GM19238 (cell line): Measurements from ENCODE around the gene HRH3.

Experiments
- DNase-seq: peaks from one replicate; pipeline ENCODE4 v3.0.0; 2011; ENCODE audit warnings: low spot score; ENCODE audit not compliant: insufficient read length

HRH3 gene

GRCh38 chr20:62201173-62202082 lies 18.6 kb downstream of the HRH3 start:
- peak; percentile 71 for DNase-seq

GRCh38 chr20:62200491-62201172 lies 19.4 kb downstream of the HRH3 start:
- DNase-seq = no peak

DNA sequence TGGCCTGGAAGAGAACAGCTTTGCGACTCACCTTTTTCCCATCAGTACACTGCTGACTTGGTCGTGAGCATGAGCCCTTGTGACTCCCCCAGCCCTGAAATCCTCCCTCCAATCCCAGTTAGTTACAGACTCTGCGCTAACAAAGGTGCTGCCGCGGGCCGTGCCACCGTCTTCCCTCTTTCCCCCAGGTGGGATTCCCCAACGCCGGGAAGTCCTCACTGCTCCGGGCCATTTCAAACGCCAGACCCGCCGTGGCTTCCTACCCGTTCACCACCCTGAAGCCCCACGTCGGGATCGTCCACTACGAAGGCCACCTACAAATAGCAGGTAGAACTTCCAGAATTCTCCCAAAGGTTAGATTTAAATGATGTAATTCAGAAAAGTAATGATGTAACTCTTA lies 21.1 kb downstream of the HRH3 start:
- no peak for DNase-seq

DNA sequence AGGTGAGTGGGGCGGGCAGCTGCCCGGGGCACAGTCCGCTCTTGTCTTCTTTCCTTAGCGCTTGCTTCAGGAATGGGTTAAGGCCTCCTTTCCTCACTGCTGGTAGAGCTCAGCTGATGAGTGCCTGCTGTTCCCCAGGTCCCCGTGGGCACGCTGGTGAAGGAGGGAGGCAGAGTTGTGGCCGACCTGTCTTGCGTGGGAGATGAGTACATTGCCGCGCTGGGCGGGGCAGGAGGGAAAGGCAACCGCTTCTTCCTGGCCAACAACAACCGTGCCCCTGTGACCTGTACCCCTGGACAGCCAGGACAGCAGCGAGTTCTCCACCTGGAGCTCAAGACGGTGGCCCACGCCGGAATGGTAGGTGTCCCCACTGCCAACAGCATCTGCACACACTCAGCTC lies 21.6 kb downstream of the HRH3 start:
- no peak for DNase-seq

GRCh38 chr20:62197801-62198200 lies 22.3 kb downstream of the HRH3 start:
- no peak for DNase-seq

- DNase-seq = no peak
These were observed 22.8 kb downstream of the HRH3 start for GRCh38 chr20:62197311-62197710.

DNA sequence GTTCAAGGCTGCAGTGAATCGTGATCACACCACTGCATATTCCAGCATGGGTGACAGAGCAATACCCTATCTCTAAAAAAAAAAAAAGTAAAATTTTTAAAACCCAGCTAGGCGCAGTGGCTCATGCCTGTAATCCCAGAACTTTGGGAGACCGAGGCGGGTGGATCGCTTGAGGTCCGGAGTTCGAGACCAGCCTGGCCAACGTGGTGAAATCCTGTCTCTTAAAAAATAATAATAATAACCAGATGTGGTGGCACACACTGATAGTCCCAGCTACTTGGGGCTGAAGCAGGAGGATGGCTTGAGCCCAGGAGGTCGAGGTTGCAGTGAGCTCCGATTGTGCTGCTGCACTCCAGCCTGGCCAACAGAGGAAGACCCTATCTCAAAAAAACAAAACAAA lies 23.8 kb downstream of the HRH3 start:
- DNase-seq = no peak

- no peak for DNase-seq
These were observed 24.3 kb downstream of the HRH3 start for GRCh38 chr20:62195736-62196135.

GRCh38 chr20:62195075-62195405 lies 25.0 kb downstream of the HRH3 start:
- no peak for DNase-seq

- DNase-seq = no peak
These were observed 26.7 kb downstream of the HRH3 start for GRCh38 chr20:62193079-62194025.

DNA sequence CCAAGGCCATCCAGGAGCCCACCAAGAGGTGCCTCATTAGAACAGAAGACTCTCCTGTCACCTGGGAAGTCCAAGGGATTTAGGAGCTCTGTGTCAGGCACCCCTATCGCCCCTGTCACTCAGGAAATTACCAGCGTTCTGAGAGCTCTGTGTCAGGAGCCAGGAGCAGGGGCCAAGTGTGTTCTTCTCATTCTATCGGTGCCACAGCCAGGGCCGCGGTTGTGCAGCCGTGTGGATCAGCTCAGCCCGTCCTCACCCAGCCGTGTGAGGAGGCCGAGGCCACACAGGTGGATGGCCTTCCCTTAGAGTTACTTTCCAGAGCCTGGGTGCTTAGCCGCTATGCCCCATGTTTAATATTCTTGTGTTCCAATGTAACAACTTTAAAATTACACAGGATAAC lies 27.4 kb downstream of the HRH3 start:
- DNase-seq = no peak

DNA sequence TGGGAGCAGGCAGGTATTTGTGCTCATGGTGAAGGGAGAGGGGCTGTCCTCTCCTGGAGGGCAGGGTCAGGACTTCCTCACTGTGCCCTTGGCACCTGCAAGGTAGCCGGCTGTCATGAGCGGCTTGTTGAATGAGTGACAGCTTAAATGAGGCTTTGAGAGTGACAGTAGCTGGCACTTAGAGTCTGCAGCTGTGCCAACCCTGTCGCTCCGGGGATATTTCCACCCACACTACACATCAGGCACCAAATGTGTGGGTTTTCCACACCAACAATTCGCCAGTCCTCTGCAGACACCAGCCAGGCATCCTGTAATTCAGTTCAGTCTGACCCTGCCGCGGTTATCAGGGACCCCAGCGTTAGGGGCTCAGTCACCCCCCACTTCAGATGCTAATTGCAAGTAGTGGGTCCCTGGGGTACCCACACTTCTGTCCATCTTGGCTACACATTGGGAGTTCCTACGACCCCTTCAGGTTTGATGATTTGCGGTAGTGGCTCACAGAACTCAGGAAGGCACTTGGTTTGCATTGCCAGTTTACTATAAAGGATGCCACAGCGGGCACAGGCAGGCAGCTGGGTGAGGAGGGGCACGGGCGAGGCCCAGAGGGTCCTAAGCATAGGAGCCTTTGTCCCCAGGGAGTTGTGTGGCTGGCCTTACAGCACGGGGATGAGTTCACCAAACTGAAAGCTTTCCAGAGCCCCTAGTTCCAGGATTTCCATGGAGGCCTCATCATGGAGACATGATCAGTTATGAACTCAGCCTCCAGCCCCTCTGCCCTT lies 28.1 kb downstream of the HRH3 start:
- no peak for DNase-seq

- no peak for DNase-seq
These were observed 29.3 kb downstream of the HRH3 start for GRCh38 chr20:62190639-62191411.

DNA sequence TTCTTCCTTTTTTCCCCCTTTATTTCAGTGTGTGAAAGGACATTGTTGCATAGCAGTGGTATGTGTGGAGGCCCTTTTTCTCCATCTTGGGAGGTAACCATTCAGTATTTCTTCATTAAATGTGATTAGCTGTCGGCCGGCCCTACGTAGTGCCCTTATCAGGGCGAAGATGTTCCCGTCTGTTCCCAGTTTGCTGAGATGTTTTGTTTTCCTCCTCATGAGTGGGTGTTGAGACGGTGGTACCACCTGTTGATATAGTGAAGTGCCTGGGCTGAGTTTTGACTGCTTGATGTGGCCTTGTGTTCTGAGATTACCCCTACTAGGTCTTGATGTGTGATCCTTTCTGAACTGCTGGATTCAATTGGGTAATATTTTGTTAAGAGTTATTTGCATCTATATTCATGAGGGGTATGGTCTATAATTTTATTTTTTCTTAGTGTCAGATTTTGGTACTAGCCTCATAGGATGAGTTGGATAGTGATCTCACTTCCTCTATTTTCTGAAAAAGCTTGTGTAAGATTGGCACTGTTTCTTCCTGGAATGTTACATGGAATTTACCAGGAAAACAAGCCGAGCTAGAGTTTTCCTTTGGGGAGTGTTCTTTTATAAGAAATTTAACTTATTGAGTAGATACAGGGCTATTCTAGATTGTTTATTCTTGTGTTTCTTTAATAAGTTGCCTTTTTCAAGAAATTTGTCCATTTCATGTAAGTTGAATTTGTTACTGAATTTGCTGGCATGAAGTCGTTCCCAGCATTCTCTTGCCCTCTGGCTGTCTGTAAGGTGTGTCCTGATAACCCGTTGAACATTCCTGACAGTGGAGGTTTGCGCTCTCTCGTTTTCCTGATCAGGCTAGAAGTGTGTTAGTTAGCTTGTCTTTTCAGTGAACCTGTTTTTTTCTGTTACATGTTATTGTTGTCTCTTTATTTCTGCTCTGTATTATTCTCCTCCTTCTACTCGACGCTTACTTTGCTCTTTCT lies 32.9 kb downstream of the HRH3 start:
- DNase-seq = no peak

- no peak for DNase-seq
These were observed 34.0 kb downstream of the HRH3 start for GRCh38 chr20:62186096-62186426.

- no peak for DNase-seq
These were observed 36.5 kb downstream of the HRH3 start for GRCh38 chr20:62183426-62184142.

- peak; percentile 100 for DNase-seq
These were observed 37.3 kb downstream of the HRH3 start, which contains the start of gene MTG2 for GRCh38 chr20:62182469-62183425. MTG2 (plus strand) TSS chr20:62183028; CDS start chr20:62193421, 10,393 bp downstream.
